Astrocyte (in vitro differentiated cells and primary cell): ENCODE data around the gene OR2D3. TPM values are rescaled to one million over a fixed set of nuclear protein-coding genes. Genes with fewer than 3 reads are reported as not detected.
"Not testable (repeated sequence)": the region's sequence is repeated elsewhere in the genome, so short reads cannot be mapped to it uniquely, and the experiment has no call there.

Source experiments
- DNase-seq: peaks from one replicate; pipeline ENCODE4 v3.0.0-alpha.2; 2010; ENCODE audit warnings: low read depth
- FAIRE-seq: peaks from 2 replicates; lab custom pipeline; 2011; peaks lifted over from hg19 to GRCh38; lab: Jason Lieb, UNC
- H2AFZ ChIP-seq: 2 replicates; pipeline ENCODE4 v1.6.0; 2012; ENCODE audit warnings: low read depth, low read length, inconsistent platforms
- H3K27ac ChIP-seq: 2 replicates; pipeline ENCODE4 v1.5.1; 2011; ENCODE audit warnings: low read depth, low read length, inconsistent platforms
- H3K27me3 ChIP-seq: 2 replicates; pipeline ENCODE4 v1.6.0; 2011; ENCODE audit warnings: low read length, inconsistent platforms; ENCODE audit not compliant: insufficient read depth
- H3K36me3 ChIP-seq: 2 replicates; pipeline ENCODE4 v1.5.1; 2011; ENCODE audit warnings: low read length, inconsistent platforms; ENCODE audit not compliant: insufficient read depth
- H3K4me1 ChIP-seq: 2 replicates; pipeline ENCODE4 v1.5.1; 2011; ENCODE audit warnings: low read length, inconsistent platforms; ENCODE audit not compliant: insufficient read depth
- H3K4me2 ChIP-seq: 2 replicates; pipeline ENCODE4 v1.6.0; 2012; ENCODE audit warnings: low read length, inconsistent platforms
- H3K4me3 ChIP-seq: 2 replicates; pipeline ENCODE4 v1.5.1; 2011; ENCODE audit warnings: low read depth, mild to moderate bottlenecking, low read length, inconsistent platforms; ENCODE audit not compliant: insufficient read depth
- H3K79me2 ChIP-seq: 2 replicates; pipeline ENCODE4 v1.6.0; 2012; ENCODE audit warnings: mild to moderate bottlenecking, low read length, inconsistent platforms; ENCODE audit not compliant: insufficient read depth
- H3K9ac ChIP-seq: 2 replicates; pipeline ENCODE4 v1.6.0; 2012; ENCODE audit warnings: mild to moderate bottlenecking, low read length, inconsistent platforms
- H3K9me3 ChIP-seq: 2 replicates; pipeline ENCODE4 v1.5.1; 2012; ENCODE audit warnings: low read depth, mild to moderate bottlenecking, low read length, inconsistent platforms; ENCODE audit not compliant: insufficient read depth
- H4K20me1 ChIP-seq: 2 replicates; pipeline ENCODE4 v1.6.0; 2012; ENCODE audit warnings: low read length, inconsistent platforms; ENCODE audit not compliant: insufficient read depth
- H3K27ac Mint-ChIP-seq: one replicate; pipeline ENCODE4 v1.8.0; 2021; ENCODE audit warnings: mild to moderate bottlenecking, mixed read lengths; ENCODE audit not compliant: unreplicated experiment
- H3K27me3 Mint-ChIP-seq: one replicate; pipeline ENCODE4 v1.8.0; 2021; ENCODE audit warnings: low read depth, mixed read lengths; ENCODE audit not compliant: unreplicated experiment
- H3K36me3 Mint-ChIP-seq: one replicate; pipeline ENCODE4 v1.8.0; 2021; ENCODE audit warnings: low read depth, mixed read lengths; ENCODE audit not compliant: unreplicated experiment
- H3K4me1 Mint-ChIP-seq: one replicate; pipeline ENCODE4 v1.8.0; 2021; ENCODE audit warnings: low read depth, mixed read lengths; ENCODE audit not compliant: unreplicated experiment
- H3K4me3 Mint-ChIP-seq: one replicate; pipeline ENCODE4 v1.8.0; 2021; ENCODE audit warnings: mild to moderate bottlenecking, moderate library complexity, mixed read lengths; ENCODE audit not compliant: unreplicated experiment
- H3K9me3 Mint-ChIP-seq: one replicate; pipeline ENCODE4 v1.8.0; 2021; ENCODE audit warnings: mild to moderate bottlenecking, mixed read lengths; ENCODE audit not compliant: unreplicated experiment
- CTCF ChIP-seq: IDR thresholded peaks from 2 replicates; pipeline ENCODE4 v1.5.1; 2011; ENCODE audit warnings: low read depth, mild to moderate bottlenecking, inconsistent platforms, low read length, moderate library complexity; ENCODE audit not compliant: insufficient read depth
- EZH2 ChIP-seq: IDR thresholded peaks from 2 replicates; pipeline ENCODE4 v1.6.1; 2012; ENCODE audit warnings: mild to moderate bottlenecking, low read length, inconsistent platforms; ENCODE audit not compliant: insufficient read depth
- total RNA-seq: library from RNA; stranded (reverse); gene quantifications from 2 replicates; pipeline ENCODE4 v1.2.1, GENCODE V29; 2021

Gene OR2D3
- total RNA-seq, 1 donor from 2014 or later = not detected

- DNase-seq (no peak), FAIRE-seq (no peak)
Observed at GRCh38 chr11:6900327-6900999, 20.3 kb upstream of the OR2D3 start.

GRCh38 chr11:6904804-6905203 is 16.0 kb upstream of the OR2D3 start:
- H3K9ac ChIP-seq, H3K9me3 Mint-ChIP-seq, H3K36me3 ChIP-seq, H3K27ac Mint-ChIP-seq, H3K79me2 ChIP-seq, H3K9me3 ChIP-seq, H3K4me3 ChIP-seq, DNase-seq, H3K27me3 Mint-ChIP-seq, H3K4me1 ChIP-seq, H3K4me2 ChIP-seq, FAIRE-seq, H3K27ac ChIP-seq, H3K4me1 Mint-ChIP-seq, H3K4me3 Mint-ChIP-seq, H4K20me1 ChIP-seq, H3K27me3 ChIP-seq, H2AFZ ChIP-seq, H3K36me3 Mint-ChIP-seq: not testable (repeated sequence)

More at GRCh38 chr11:6900327-6900999, 20.3 kb upstream of the OR2D3 start:
- Mint-ChIP-seq H3K4me1 (no peaks in the 10 kb centered on the region), H3K4me3 (no peak overlapping the region), H3K27ac (no peak overlapping the region), H3K9me3 (peaks cover 3% of the 10 kb centered on the region), H3K36me3 (no peaks in the 10 kb centered on the region), H3K27me3 (peaks cover 2% of the 10 kb centered on the region)
- no peak overlapping the region for H3K4me2 ChIP-seq
- TF ChIP-seq CTCF (no peak), EZH2 (no peak)
- no peak overlapping the region for H3K4me3 ChIP-seq
- H3K36me3 ChIP-seq = no peaks in the 10 kb centered on the region
- no peak overlapping the region for H2AFZ ChIP-seq
- H4K20me1 ChIP-seq = no peaks in the 10 kb centered on the region
- no peak overlapping the region for H3K27ac ChIP-seq
- H3K9me3 ChIP-seq = no peaks in the 10 kb centered on the region
- H3K4me1 ChIP-seq = no peaks in the 10 kb centered on the region
- no peaks in the 10 kb centered on the region for H3K27me3 ChIP-seq
- H3K9ac ChIP-seq = no peak overlapping the region
- no peaks in the 10 kb centered on the region for H3K79me2 ChIP-seq

DNA sequence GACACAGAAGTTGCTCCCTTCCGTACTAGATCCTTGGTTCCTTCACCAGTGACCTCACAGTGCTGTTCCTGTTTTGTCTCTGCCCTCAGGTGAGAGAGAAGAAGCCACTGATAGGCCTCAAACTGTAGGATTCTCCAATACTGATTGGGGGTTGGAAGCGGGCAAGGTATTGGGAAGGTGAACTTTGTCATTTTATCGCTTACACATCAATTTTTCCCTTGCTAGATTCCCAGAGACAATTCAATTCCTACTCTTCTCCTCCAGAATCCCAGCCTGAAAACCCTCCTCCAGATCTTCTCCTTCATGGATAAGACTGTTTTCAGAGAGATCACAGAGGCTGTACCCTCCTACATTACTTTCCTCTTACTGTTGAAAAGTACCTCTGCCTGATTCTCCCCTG is 9.4 kb upstream of the OR2D3 start:
- no peak overlapping the region for H3K9ac ChIP-seq
- no peak for FAIRE-seq

More for the DNA sequence above, 9.4 kb upstream of the OR2D3 start:
- Mint-ChIP-seq H3K4me3 (no peak overlapping the region), H3K36me3 (no peaks in the 10 kb centered on the region), H3K27ac (no peak overlapping the region), H3K4me1 (no peaks in the 10 kb centered on the region), H3K27me3 (no peaks in the 10 kb centered on the region), H3K9me3 (no peaks in the 10 kb centered on the region)
- Histone ChIP-seq H3K4me1 (no peaks in the 10 kb centered on the region), H2AFZ (no peak overlapping the region), H4K20me1 (no peaks in the 10 kb centered on the region), H3K27ac (no peak overlapping the region), H3K36me3 (no peaks in the 10 kb centered on the region), H3K79me2 (no peaks in the 10 kb centered on the region), H3K9me3 (no peaks in the 10 kb centered on the region), H3K4me2 (no peak overlapping the region), H3K4me3 (no peak overlapping the region), H3K27me3 (no peaks in the 10 kb centered on the region)
- TF ChIP-seq EZH2 = no peak
- TF ChIP-seq CTCF = no peak
- DNase-seq = no peak
